Activated T-cell treated with anti-CD3 and anti-CD28 coated beads, Interleukin-2, amount 50 U/mL, for 24 hours (primary cell): ENCODE measurements around the gene FOXR1.
"Not testable (repeated sequence)": the region's sequence is repeated elsewhere in the genome, so short reads cannot be mapped to it uniquely, and the experiment has no call there.

Experiments
- DNase-seq: peaks from one replicate; pipeline ENCODE4 v3.0.0-alpha.2; 2020
- H3K27ac Mint-ChIP-seq: 2 replicates; pipeline ENCODE4 v1.8.0; 2020; ENCODE audit warnings: mild to moderate bottlenecking, mixed read lengths
- H3K27me3 Mint-ChIP-seq: 2 replicates; pipeline ENCODE4 v1.8.0; 2020; ENCODE audit warnings: mixed read lengths
- H3K36me3 Mint-ChIP-seq: 2 replicates; pipeline ENCODE4 v1.8.0; 2020; ENCODE audit warnings: low read depth, mixed read lengths
- H3K4me1 Mint-ChIP-seq: 2 replicates; pipeline ENCODE4 v1.8.0; 2020; ENCODE audit warnings: low read depth, mixed read lengths
- H3K4me3 Mint-ChIP-seq: 2 replicates; pipeline ENCODE4 v1.8.0; 2020; ENCODE audit warnings: mild to moderate bottlenecking, moderate library complexity, mixed read lengths
- H3K9me3 Mint-ChIP-seq: 2 replicates; pipeline ENCODE4 v1.8.0; 2020; ENCODE audit warnings: mixed read lengths

Gene FOXR1

DNA sequence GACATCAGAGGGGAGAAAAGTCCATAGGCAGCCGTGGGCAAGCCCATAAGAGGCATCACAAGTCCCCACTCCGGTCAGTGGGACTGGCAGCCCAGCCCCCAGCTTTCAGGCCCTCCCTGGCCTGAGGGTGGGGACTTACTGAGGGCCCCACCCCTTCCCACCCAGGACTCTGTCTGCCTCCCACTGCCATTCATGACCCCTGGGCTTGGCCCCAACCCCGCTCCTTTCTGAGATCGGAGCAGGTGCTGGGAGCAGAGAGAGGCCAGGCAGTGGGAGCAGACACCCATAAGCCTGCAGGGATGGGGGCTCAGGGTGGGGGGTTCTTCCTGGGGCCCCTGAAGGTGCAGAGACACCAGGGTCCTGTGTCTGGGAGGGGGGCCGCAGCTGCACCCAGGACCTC lies 10.4 kb upstream of the FOXR1 start:
- no peak for DNase-seq
- H3K9me3 Mint-ChIP-seq: no peaks in the 10 kb centered on the region
- H3K36me3 Mint-ChIP-seq: no peaks in the 10 kb centered on the region
- H3K27me3 Mint-ChIP-seq: no peaks in the 10 kb centered on the region
- no peak overlapping the region for H3K27ac Mint-ChIP-seq
- H3K4me1 Mint-ChIP-seq: peaks cover 5% of the 10 kb centered on the region
- H3K4me3 Mint-ChIP-seq: no peak overlapping the region

DNA sequence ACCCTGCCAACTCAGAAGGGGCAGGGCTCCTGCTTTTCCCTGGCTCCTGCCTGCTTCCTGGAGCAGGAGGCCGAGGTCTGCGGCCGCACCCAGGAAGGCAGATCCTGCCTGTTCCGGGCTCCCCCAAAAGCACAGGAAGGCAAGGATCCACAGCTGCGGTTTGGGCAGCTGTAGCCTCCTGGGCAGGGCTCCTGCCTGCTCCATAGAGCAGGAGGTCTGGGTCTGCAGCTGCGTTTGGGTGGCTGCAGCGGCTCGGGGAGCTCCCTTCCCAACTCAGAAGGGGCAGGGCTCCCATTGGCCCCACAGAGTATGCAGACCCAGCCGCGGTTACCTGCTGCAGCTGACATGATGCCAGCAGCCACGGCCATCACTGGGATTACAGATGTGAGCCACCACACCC lies 10.0 kb upstream of the FOXR1 start:
- DNase-seq: no peak
- H3K4me3 Mint-ChIP-seq: no peak overlapping the region
- H3K9me3 Mint-ChIP-seq: no peaks in the 10 kb centered on the region

DNA sequence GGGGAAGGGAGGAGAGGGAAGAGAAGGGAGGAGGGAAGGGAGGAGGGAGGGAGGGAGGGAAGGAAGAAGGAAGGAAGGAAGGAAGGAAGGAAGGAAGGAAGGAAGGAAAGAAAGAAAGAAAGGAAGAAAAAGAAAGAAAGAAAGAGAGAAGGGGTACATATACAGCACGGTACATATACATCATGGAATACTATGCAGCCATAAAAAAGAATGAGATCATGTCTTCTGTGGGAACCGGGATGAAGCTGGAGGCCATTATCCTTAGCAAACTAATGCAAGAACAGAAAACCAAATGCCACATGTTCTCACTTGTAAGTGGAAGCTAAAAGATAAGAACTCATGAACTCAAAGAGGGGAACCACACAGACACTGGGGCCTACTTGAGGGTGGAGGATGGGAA lies 2.1 kb upstream of the FOXR1 start:
- not testable (repeated sequence) for H3K4me3 Mint-ChIP-seq, H3K36me3 Mint-ChIP-seq, H3K4me1 Mint-ChIP-seq, H3K9me3 Mint-ChIP-seq, H3K27ac Mint-ChIP-seq, DNase-seq
- H3K27me3 Mint-ChIP-seq: peaks cover 18% of the 10 kb centered on the region

More for the DNA sequence above, 10.0 kb upstream of the FOXR1 start:
- Mint-ChIP-seq H3K36me3 (no peaks in the 10 kb centered on the region), H3K4me1 (peaks cover 1% of the 10 kb centered on the region), H3K27me3 (no peaks in the 10 kb centered on the region), H3K27ac (no peak overlapping the region)

DNA sequence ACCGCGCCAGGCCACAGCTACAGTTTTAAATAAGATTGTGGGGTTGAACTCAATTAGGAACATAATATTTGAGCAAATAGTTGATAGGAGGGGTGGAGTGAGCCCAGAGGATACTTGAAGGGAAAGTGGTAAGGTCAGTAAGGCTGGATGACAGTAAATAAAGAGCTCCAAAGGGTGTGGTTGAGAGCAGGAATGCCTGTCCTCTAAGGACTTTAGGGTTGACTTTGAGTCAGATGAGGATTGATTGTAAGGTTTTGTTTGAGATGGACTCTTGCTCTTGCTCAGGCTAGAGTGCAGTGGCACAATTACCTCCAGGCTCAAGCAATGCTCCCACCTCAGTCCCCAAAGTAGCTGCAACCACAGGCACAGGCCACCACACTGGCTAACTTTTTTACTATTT lies 2.4 kb downstream of the FOXR1 start:
- Mint-ChIP-seq H3K4me3 (no peak overlapping the region), H3K36me3 (no peaks in the 10 kb centered on the region), H3K4me1 (no peaks in the 10 kb centered on the region), H3K9me3 (no peaks in the 10 kb centered on the region), H3K27me3 (peaks cover 20% of the 10 kb centered on the region), H3K27ac (no peak overlapping the region)
- DNase-seq: no peak

DNA sequence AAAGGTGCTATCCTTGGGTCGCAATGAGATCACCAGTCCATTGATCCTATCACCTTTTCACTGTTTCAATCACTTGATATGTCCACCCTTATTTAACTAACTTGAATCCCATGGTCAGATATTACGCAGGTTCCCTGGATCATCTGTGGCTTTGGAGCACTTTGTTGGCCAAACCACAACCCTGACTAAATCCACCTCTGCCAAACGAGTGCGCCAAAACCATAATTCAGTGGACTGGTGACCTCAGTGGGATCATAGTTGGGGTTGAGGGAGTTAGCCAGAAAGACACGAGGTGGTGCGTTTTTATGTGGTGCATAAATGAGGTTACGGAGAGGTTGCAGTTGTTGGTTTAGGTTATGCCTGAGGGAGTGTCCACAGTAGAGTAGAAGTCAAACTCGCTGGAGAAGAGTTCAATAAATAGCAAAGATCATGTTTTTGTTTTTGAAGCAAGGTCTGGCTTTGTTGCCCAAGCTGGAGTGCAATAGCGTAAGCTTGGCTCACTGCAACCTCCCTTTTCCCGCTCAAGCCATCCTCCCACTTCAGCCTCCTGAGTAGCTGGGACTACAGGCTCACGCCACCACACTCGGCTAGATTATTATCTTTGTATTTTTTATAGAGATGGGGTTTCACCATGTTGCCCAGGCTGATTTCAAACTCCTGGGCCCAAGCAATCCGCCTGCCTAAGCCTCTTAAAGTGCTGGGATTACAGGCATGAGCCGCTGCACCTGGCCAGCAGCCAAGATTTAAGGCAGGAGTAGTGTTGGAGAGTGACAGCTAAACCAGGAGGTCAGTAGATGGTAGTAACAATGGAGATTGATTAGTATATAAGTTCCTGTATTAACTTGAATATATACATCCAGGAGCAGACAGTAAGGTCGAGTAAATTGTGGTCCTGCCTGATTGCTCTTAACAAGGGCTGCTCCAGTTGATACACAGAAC lies 4.5 kb downstream of the FOXR1 start:
- H3K9me3 Mint-ChIP-seq: no peaks in the 10 kb centered on the region
- H3K36me3 Mint-ChIP-seq: no peaks in the 10 kb centered on the region
- H3K4me1 Mint-ChIP-seq: no peaks in the 10 kb centered on the region
- no peak for DNase-seq
- peaks cover 13% of the 10 kb centered on the region for H3K27me3 Mint-ChIP-seq
- no peak overlapping the region for H3K27ac Mint-ChIP-seq
- H3K4me3 Mint-ChIP-seq: no peak overlapping the region

DNA sequence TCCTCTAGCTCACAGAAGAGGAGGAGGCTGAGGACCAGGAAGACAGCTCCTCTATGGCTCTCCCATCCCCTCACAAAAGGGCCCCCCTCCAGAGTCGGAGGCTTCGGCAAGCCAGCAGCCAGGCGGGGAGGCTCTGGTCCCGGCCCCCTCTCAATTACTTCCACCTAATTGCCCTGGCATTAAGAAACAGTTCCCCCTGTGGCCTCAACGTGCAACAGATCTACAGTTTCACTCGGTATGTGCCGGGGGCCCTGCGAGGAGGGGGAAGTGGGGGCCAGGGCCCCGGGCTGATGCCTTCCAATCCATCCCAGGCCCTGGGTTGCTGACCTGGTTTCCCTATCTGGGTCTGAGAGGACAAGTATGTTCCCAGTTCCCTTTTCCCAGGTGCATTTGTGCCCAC lies 7.9 kb downstream of the FOXR1 start:
- H3K9me3 Mint-ChIP-seq: no peaks in the 10 kb centered on the region
- peaks cover 4% of the 10 kb centered on the region for H3K27me3 Mint-ChIP-seq
- H3K27ac Mint-ChIP-seq: no peak overlapping the region
- DNase-seq: no peak
- no peaks in the 10 kb centered on the region for H3K36me3 Mint-ChIP-seq
- no peak overlapping the region for H3K4me3 Mint-ChIP-seq
- H3K4me1 Mint-ChIP-seq: no peaks in the 10 kb centered on the region

DNA sequence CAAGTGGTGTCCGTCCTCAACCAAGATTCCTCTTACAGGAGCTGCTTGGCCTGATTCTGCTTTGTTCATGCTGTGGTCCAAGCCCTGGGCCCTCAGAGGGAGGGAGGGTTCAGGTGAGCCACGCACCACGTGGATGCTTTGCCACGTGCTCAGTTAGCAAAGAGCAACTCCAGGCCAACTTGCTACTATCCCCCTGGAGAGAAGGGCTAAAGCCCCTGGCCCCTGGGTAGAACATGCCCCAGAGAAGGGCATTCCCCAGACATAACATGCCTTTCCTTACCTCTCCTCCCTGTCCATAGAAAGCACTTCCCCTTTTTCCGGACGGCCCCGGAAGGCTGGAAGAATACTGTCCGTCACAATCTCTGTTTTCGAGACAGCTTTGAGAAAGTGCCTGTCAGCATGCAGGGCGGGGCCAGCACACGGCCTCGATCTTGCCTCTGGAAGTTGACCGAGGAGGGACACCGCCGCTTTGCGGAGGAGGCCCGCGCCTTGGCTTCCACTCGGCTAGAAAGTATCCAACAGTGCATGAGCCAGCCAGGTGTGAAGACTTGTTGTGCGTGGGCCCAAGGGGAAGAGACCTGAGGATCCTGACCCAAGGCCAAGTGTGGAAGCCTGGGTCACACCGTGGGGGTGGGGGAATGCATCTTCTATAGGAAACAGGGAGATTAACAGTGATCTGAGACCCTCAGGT lies 8.8 kb downstream of the FOXR1 start:
- Mint-ChIP-seq H3K27me3 (no peaks in the 10 kb centered on the region), H3K4me3 (no peak overlapping the region), H3K36me3 (no peaks in the 10 kb centered on the region), H3K9me3 (no peaks in the 10 kb centered on the region), H3K4me1 (no peaks in the 10 kb centered on the region), H3K27ac (no peak overlapping the region)
- no peak for DNase-seq

DNA sequence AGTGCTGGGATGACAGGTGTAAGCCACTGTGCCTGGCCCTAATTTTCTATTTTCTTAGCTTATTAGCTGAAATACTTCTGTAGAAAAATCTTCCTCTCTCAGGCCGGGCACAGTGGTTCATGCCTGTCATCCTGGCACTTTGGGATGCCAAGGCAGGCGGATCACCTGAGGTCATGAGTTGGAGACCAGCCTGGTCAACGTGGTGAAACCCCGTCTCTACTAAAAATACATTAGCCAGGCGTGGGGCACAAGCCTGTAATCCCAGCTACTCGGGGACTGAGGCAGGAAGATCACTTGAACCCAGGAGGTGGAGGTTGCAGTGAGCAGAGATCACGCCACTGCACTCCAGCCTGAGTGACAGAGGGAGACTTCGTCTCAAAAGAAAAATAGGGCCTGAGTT lies 12.8 kb downstream of the FOXR1 start:
- H3K27ac Mint-ChIP-seq, H3K4me1 Mint-ChIP-seq, DNase-seq: not testable (repeated sequence)

DNA sequence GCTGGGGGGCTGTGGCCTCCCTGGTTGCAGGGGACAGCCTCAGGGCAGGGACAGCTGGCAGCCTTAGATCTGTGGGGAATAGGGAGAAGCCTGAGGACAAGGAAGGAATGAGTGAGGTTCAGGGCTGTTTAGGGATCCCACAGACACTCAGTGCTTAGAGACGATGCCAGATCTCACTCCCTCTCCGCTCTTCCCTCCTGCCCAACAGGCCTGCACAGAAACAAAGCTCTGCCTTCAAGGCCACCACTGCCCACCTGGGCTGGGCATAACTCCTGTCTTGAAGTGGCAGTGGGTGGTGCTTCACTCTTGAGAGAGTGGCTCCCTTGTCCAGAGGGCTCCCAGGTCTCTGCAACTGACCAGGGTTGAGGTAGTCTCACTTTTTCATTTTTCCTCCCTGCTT lies 13.3 kb downstream of the FOXR1 start:
- no peak overlapping the region for H3K27ac Mint-ChIP-seq
- DNase-seq: no peak
- H3K4me1 Mint-ChIP-seq: no peaks in the 10 kb centered on the region
- no peaks in the 10 kb centered on the region for H3K27me3 Mint-ChIP-seq
- no peak overlapping the region for H3K4me3 Mint-ChIP-seq
- H3K36me3 Mint-ChIP-seq: no peaks in the 10 kb centered on the region
- H3K9me3 Mint-ChIP-seq: no peaks in the 10 kb centered on the region

More for the DNA sequence above, 12.8 kb downstream of the FOXR1 start:
- not testable (repeated sequence) for H3K4me3 Mint-ChIP-seq, H3K36me3 Mint-ChIP-seq, H3K27me3 Mint-ChIP-seq, H3K9me3 Mint-ChIP-seq

DNA sequence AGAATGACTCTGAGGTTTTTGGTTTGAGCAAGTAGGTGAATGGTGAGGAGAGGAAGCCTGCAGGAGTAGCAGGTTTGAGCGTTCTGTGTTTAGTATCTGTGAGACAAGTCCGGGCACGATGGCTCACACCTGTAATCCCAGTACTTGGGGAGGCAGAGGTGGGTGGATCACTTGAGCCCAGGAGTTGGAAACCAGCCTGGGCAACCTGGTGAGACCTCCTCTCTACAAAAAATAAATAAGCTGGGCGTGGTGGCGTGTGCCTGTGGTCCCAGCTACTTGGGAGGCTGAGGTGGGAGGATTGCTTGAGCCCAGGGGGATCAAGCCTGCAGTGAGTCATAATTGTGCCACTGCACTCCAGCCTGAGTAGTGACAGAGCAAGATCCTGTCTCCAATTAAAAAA lies 16.7 kb downstream of the FOXR1 start:
- DNase-seq: no peak
- no peaks in the 10 kb centered on the region for H3K4me1 Mint-ChIP-seq
- H3K36me3 Mint-ChIP-seq: peaks cover 10% of the 10 kb centered on the region
- H3K27me3 Mint-ChIP-seq: no peaks in the 10 kb centered on the region
- no peak overlapping the region for H3K27ac Mint-ChIP-seq
- no peak overlapping the region for H3K4me3 Mint-ChIP-seq
- H3K9me3 Mint-ChIP-seq: no peaks in the 10 kb centered on the region

DNA sequence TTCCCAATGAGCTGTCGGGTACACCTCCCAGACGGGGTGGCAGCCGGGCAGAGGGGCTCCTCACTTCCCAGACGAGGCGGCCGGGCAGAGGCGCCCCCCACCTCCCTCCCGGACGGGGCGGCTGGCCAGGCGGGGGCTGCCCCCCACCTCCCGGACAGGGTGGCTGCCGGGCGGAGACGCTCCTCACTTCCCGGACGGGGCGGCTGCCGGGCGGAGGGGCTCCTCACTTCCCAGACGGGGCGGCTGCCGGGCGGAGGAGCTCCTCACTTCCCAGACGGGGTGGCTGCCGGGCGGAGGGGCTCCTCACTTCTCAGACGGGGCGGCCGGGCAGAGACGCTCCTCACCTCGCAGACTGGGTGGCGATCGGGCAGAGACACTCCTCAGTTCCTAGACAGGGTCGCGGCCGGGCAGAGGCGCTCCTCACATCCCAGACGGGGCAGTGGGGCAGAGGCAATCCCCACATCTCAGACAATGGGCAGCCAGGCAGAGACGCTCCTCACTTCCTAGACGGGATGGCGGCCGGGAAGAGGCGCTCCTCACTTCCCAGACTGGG lies 20.0 kb downstream of the FOXR1 start:
- peaks cover 24% of the 10 kb centered on the region for H3K36me3 Mint-ChIP-seq
- DNase-seq, H3K4me3 Mint-ChIP-seq, H3K27me3 Mint-ChIP-seq, H3K9me3 Mint-ChIP-seq, H3K27ac Mint-ChIP-seq, H3K4me1 Mint-ChIP-seq: not testable (repeated sequence)

DNA sequence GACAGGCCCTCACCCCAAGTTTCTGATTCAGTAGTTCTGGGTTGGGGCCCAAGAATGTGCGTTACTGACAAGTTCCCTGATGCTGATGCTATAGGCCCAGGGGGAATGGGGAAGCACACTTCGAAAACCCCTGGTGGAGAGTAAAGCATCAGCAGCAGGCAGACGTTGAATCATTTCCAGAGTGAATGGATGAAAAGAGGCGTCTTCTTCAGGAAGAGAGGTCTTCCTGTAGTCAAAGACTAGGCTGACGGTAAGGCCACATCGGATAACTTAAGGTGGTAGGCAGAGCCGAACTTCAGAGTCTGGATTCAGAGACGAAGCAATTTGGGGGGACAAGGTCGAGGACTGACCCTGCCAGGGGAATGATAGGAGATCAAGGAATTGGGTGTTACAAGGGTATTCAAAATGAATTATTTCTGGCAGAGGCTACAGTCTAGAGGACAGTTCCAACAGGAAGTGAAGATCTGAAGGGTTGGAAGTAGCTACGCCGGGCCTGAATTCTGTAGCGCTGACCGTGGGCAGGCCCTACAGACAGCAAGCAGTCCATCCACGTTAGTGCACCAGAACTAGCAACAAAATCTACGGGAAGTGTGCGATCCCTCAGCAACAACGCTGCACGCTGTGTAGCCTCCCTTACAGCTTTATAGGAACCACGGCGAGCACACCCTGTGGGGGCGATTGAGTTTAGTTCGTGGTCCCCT lies 25.5 kb downstream of the FOXR1 start:
- no peaks in the 10 kb centered on the region for H3K27me3 Mint-ChIP-seq
- peaks cover 37% of the 10 kb centered on the region for H3K4me1 Mint-ChIP-seq
- H3K27ac Mint-ChIP-seq: peak overlapping the region; percentile 96
- peak overlapping the region; percentile 100 for H3K4me3 Mint-ChIP-seq
- no peaks in the 10 kb centered on the region for H3K9me3 Mint-ChIP-seq
- peak; percentile 53 for DNase-seq
- peaks cover 69% of the 10 kb centered on the region for H3K36me3 Mint-ChIP-seq

DNA sequence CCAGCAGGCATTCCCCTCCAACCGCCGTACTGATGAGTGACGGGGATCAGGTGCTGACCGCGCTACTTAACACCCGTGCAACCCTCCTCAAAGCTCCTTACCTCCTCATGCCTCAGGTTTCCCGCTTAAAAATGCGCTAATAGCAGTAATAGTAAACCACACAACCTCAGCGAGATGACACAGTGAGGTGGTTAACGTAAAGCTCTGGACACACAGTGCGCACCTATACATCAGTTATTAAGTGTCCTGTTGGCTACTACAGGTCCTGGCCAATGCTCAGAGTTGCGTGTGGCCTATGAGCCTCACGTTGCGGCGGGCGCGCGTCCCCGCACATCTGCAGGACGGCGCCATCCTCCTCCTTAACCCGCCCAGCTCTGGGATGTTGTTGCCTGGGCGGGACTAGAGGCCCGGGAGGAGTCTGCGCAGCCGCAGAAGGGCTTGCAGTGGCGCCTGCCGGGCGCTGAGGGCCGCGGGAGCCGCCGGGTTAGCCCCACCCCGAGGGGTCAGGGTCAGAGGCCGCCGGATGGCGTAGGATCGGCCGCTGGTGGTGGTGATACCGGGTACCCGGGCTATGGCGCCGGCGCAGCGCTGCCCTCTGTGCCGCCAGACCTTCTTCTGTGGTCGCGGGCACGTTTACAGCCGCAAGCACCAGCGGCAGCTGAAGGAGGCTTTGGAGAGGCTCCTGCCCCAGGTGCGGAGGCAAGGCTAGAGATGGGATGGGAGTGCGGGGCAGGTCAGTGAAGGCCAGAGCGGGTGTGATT lies 26.2 kb downstream of the FOXR1 start, which contains the start of gene CENATAC:
CENATAC (plus strand) TSS at position 512 of the 761 bp plus-strand sequence; CDS start at position 572, 60 bp downstream.
- Mint-ChIP-seq H3K4me1 (peaks cover 37% of the 10 kb centered on the region), H3K27me3 (no peaks in the 10 kb centered on the region), H3K9me3 (no peaks in the 10 kb centered on the region), H3K27ac (peak within 1 kb of the TSS; percentile 96), H3K36me3 (peaks cover 77% of the 10 kb centered on the region), H3K4me3 (peak within 1 kb of the TSS; percentile 100)
- DNase-seq: peak; percentile 97

DNA sequence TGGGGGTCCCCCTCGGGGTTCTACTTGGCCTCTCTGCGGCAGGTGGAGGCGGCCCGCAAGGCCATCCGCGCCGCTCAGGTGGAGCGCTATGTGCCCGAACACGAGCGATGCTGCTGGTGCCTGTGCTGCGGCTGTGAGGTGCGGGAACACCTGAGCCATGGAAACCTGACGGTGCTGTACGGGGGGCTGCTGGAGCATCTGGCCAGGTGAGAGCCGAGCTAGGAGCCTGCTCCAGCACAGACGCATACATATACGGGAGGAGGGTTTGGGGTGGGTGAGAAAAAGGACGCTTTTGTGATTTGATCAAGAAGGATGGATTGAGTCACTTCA lies 26.8 kb downstream of the FOXR1 start:
- H3K4me3 Mint-ChIP-seq: peak overlapping the region; percentile 100
- peaks cover 40% of the 10 kb centered on the region for H3K4me1 Mint-ChIP-seq
- no peaks in the 10 kb centered on the region for H3K27me3 Mint-ChIP-seq
- H3K9me3 Mint-ChIP-seq: no peaks in the 10 kb centered on the region
- peak overlapping the region; percentile 96 for H3K27ac Mint-ChIP-seq
- peaks cover 79% of the 10 kb centered on the region for H3K36me3 Mint-ChIP-seq
- DNase-seq: no peak
